D721Med (cell line): ENCODE data around the gene KY.

Experiments used
- DNase-seq: peaks from one replicate; pipeline ENCODE4 v3.0.0; 2011; ENCODE audit warnings: low spot score; ENCODE audit not compliant: insufficient read length
- FAIRE-seq: peaks from 2 replicates; lab custom pipeline; 2011; peaks lifted over from hg19 to GRCh38; lab: Jason Lieb, UNC
- TF ChIP-seq, protein P1 (sequence below): IDR thresholded peaks from 2 replicates; pipeline ENCODE4 v1.5.1; 2012; ENCODE audit warnings: mild to moderate bottlenecking, control low read depth; ENCODE audit not compliant: insufficient read depth; ENCODE audit errors: missing control alignments

KY gene

GRCh38 chr3:134614955-134615354 is 35.9 kb downstream of the KY start:
- TF ChIP-seq, protein P1, sequence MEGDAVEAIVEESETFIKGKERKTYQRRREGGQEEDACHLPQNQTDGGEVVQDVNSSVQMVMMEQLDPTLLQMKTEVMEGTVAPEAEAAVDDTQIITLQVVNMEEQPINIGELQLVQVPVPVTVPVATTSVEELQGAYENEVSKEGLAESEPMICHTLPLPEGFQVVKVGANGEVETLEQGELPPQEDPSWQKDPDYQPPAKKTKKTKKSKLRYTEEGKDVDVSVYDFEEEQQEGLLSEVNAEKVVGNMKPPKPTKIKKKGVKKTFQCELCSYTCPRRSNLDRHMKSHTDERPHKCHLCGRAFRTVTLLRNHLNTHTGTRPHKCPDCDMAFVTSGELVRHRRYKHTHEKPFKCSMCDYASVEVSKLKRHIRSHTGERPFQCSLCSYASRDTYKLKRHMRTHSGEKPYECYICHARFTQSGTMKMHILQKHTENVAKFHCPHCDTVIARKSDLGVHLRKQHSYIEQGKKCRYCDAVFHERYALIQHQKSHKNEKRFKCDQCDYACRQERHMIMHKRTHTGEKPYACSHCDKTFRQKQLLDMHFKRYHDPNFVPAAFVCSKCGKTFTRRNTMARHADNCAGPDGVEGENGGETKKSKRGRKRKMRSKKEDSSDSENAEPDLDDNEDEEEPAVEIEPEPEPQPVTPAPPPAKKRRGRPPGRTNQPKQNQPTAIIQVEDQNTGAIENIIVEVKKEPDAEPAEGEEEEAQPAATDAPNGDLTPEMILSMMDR, result no peak
- FAIRE-seq (no peak), DNase-seq (no peak)

- DNase-seq (no peak), FAIRE-seq (no peak)
- TF ChIP-seq, protein P1, result no peak
Measured at GRCh38 chr3:134613006-134613520, 37.8 kb downstream of the KY start.

DNA sequence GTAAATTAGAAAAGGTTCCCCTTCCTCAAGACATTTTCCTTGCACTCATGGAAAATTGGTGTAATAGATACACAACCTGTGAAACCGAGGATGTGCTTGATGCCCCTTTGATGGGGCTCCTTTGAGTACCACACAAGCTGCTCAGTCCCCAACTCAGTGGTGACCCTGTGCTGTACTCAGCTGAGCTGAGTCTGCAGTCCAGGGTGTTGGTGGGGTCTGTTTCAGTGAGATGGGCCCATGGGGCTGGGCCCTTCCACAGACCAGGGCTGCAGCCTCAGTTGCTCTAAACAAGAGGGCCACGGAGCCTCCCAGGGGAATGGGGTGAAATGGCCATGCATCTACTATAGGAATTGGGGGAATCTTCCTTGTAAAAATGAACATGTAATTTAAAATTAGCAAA is 39.3 kb downstream of the KY start:
- no peak for DNase-seq
- FAIRE-seq, result no peak
- TF ChIP-seq, protein P1, result no peak

DNA sequence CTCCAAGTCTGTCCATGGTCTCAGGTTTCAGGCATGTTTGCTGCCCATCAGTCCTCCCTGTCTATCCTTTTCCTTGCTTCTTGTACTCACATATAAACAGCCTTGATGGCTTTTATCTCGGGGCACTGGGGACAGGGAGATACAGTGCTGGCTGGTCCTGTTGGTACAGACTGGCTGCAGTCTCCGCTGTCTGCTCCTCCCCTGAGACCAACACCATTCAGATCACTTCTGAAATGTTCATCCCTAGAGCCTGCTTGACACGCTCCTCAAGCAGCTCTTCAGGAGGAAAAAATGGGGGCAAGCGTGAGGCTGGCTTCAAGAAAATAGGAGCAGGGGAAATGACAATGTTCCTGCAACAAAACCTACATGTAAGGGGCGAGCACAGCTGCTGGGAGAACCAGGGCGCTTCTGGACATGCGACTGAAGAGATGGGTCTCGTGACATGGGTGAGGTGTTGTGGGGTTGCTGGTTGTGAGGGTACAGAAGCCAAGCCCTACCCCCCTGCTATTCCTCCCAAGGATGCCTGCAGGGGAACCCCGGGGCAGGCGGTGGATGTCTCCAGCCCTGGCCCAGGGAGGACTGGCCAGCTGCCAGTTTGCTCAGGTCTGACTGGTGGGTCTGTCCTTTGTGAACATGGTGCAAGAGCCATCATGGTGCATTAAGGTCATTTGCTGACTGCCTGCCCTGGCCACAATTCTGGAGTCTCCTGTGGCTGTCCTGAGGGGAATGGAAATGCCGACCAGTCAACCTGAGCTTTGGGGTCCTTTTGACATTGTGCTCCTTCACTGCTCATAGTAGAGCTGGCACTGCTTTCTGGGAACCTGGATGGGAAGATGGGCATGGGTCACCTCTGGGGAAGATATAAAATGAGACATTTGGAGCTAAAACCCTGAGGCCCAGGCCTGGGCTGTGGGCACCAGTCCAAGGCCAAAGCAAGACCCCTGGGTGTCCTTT is 40.1 kb downstream of the KY start:
- TF ChIP-seq, protein P1, result no peak
- FAIRE-seq, result no peak
- DNase-seq, result no peak

- no peak for DNase-seq
- no peak for FAIRE-seq
- TF ChIP-seq, protein P1, result no peak
Measured at GRCh38 chr3:134609821-134610431, 40.9 kb downstream of the KY start.

DNA sequence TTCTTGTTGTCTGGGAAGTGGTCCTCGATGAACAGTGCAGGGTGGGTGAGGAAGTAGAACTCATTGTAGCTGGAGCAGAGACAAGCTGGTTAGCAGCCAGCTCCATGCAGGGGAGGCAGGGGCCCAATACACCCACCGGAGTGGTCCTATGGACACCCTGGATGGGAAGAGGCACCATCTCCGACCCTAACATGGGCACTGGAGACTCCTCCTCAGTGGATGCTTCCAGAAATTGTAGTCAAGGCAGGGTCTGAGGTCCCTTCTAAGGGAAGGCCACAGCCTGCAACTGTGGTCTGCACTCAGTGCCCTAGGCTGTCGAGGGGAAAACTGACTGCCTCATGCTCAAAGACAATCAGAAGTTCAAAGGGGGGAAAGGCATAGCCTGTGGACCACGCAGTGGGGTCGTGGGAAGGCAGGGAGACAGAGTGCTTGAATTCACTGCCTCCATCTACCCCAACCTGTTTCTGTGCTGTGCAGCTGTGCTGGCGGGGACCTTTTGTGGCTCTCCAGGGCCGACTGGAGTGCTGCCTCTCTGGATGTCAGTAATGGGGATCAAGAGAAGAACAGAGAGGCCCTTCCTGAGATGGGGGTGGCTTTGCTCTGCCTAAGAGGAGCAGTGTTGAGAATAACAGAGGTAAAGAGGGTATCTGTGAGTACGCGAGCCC is 41.9 kb downstream of the KY start:
- DNase-seq (no peak), FAIRE-seq (no peak)
- TF ChIP-seq, protein P1, result no peak
